Measurements from ENCODE around the gene OSBP2.

DNA sequence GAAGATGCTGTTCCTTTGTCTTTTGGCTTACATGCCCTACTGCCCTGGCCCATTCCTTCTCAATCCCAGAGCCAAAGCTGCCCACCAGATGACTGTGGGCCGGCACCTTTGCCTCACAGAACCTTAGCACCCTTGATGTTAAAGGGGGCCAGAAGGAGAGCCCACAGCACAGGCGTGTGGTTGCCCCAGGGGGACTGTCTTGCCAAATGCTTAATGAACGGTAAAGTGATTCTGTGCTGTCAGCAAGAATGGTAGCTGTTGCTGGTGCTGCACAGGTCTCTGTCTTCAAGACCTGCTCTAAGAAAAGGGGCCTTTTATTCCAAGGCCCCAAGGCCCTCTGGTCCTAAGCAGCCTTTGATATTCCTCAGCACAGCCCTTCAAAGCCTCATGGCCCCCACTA lies 160.6 kb downstream of the OSBP2 start:
- TF ChIP-seq, protein P1, sequence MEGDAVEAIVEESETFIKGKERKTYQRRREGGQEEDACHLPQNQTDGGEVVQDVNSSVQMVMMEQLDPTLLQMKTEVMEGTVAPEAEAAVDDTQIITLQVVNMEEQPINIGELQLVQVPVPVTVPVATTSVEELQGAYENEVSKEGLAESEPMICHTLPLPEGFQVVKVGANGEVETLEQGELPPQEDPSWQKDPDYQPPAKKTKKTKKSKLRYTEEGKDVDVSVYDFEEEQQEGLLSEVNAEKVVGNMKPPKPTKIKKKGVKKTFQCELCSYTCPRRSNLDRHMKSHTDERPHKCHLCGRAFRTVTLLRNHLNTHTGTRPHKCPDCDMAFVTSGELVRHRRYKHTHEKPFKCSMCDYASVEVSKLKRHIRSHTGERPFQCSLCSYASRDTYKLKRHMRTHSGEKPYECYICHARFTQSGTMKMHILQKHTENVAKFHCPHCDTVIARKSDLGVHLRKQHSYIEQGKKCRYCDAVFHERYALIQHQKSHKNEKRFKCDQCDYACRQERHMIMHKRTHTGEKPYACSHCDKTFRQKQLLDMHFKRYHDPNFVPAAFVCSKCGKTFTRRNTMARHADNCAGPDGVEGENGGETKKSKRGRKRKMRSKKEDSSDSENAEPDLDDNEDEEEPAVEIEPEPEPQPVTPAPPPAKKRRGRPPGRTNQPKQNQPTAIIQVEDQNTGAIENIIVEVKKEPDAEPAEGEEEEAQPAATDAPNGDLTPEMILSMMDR (IDR thresholded peaks at IDR 0.05; ENCODE audit: low read depth, low read length, poor library complexity, severe bottlenecking): no peak
- TF ChIP-seq EZH2phosphoT487 (IDR thresholded peaks at IDR 0.05; ENCODE audit: borderline replicate concordance, low read length): no peak
